Mammary epithelial cell (primary cell): ENCODE data around the gene ACP4.
"Not testable (repeated sequence)": the region's sequence is repeated elsewhere in the genome, so short reads cannot be mapped to it uniquely, and the experiment has no call there.

ENCODE experiments used
- CTCF ChIP-seq, 2 donors: IDR thresholded peaks in 1 of 2; conservative IDR thresholded peaks in 1 of 2; 2 replicates each; pipeline ENCODE4 v1.5.1; 2011 to 2012; ENCODE audit warnings: inconsistent platforms in 2 of 2, low read length in 2 of 2, mild to moderate bottlenecking in 2 of 2, control low read depth in 1 of 2, low read depth in 1 of 2; ENCODE audit not compliant: insufficient read depth in 1 of 2; ENCODE audit errors: extremely low read depth in 1 of 2
- EZH2 ChIP-seq: IDR thresholded peaks from 2 replicates; pipeline ENCODE4 v1.6.1; 2012; ENCODE audit warnings: low read length, inconsistent platforms, borderline replicate concordance

GRCh38 chr19:50763521-50763920 is 26.7 kb upstream of the ACP4 start:
- not testable (repeated sequence) for TF ChIP-seq CTCF (conservative IDR thresholded peaks at IDR 0.05 in 1 of 2, IDR thresholded peaks at IDR 0.05 in 1 of 2; ENCODE audit: extremely low read depth in 1 of 2, insufficient read depth in 1 of 2, low read depth in 1 of 2, low read length in 2 of 2); EZH2
